Keratinocyte (primary cell): ENCODE results near the gene RNF34. TPM values are rescaled to one million over a fixed set of nuclear protein-coding genes. Genes with fewer than 3 reads are reported as not detected.

Experiments used
- DNase-seq: peaks from one replicate; pipeline ENCODE4 v3.0.0-alpha.2; 2011; ENCODE audit warnings: low read depth, missing footprints, low spot score
- FAIRE-seq: peaks from 2 replicates; lab custom pipeline; 2011; peaks lifted over from hg19 to GRCh38; lab: Jason Lieb, UNC
- H2AFZ ChIP-seq: 2 replicates; pipeline ENCODE4 v1.6.0; 2012; ENCODE audit warnings: low read length, control low read depth, inconsistent platforms; ENCODE audit not compliant: control insufficient read depth
- H3K27ac ChIP-seq: 2 replicates; pipeline ENCODE4 v1.5.1; 2011; ENCODE audit warnings: low read length; ENCODE audit not compliant: control insufficient read depth, insufficient read depth
- H3K27me3 ChIP-seq: 3 replicates; pipeline ENCODE4 v1.6.0; 2011; ENCODE audit warnings: low read length; ENCODE audit not compliant: control insufficient read depth, insufficient read depth; ENCODE audit errors: extremely low read depth
- H3K36me3 ChIP-seq, 2 experiments: 2 replicates in 1 of 2; 3 replicates in 1 of 2; pipeline ENCODE4 v1.5.1; 2011; ENCODE audit warnings: low read length in 2 of 2, mild to moderate bottlenecking in 1 of 2; ENCODE audit not compliant: control insufficient read depth in 2 of 2, insufficient read depth in 2 of 2; ENCODE audit errors: extremely low read depth in 1 of 2
- H3K4me1 ChIP-seq: 3 replicates; pipeline ENCODE4 v1.5.1; 2011; ENCODE audit warnings: low read length; ENCODE audit not compliant: control insufficient read depth, insufficient read depth; ENCODE audit errors: extremely low read depth
- H3K4me2 ChIP-seq: 3 replicates; pipeline ENCODE4 v1.6.0; 2011; ENCODE audit warnings: low read depth, low read length; ENCODE audit not compliant: control insufficient read depth, insufficient read depth; ENCODE audit errors: extremely low read depth
- H3K4me3 ChIP-seq, 3 experiments: fragments of 200-600 bp in 1 of 3; sonication (generic) in 1 of 3; 2 replicates in 2 of 3; 3 replicates in 1 of 3; pipeline ENCODE4 v1.5.1; 2011 to 2016; ENCODE audit warnings: low read length in 3 of 3, mild to moderate bottlenecking in 3 of 3, control low read depth in 2 of 3, inconsistent platforms in 1 of 3, low read depth in 1 of 3, mixed read lengths in 1 of 3, mixed run types in 1 of 3, moderate library complexity in 1 of 3; ENCODE audit not compliant: control insufficient read depth in 2 of 3, insufficient read depth in 2 of 3; ENCODE audit errors: extremely low read depth in 1 of 3
- H3K79me2 ChIP-seq: 2 replicates; pipeline ENCODE4 v1.6.0; 2012; ENCODE audit warnings: low read length; ENCODE audit not compliant: control insufficient read depth, insufficient read depth
- H3K9ac ChIP-seq: 3 replicates; pipeline ENCODE4 v1.6.0; 2011; ENCODE audit warnings: low read length; ENCODE audit not compliant: control insufficient read depth, insufficient read depth; ENCODE audit errors: extremely low read depth
- H3K9me1 ChIP-seq: 3 replicates; pipeline ENCODE4 v1.6.0; 2011; ENCODE audit warnings: low read length; ENCODE audit not compliant: control insufficient read depth, insufficient read depth; ENCODE audit errors: extremely low read depth
- H3K9me3 ChIP-seq: 2 replicates; pipeline ENCODE4 v1.5.1; 2012; ENCODE audit warnings: low read depth, low read length; ENCODE audit not compliant: control insufficient read depth
- H4K20me1 ChIP-seq: 3 replicates; pipeline ENCODE4 v1.6.0; 2011; ENCODE audit warnings: low read length; ENCODE audit not compliant: control insufficient read depth, insufficient read depth; ENCODE audit errors: extremely low read depth
- CTCF ChIP-seq, 3 experiments: IDR thresholded peaks in 1 of 3; conservative IDR thresholded peaks in 1 of 3; optimal IDR thresholded peaks in 1 of 3; 2 replicates in 2 of 3; 3 replicates in 1 of 3; pipeline versions ENCODE3 to v1.5.1; 2011; ENCODE audit warnings: low read length in 3 of 3, mild to moderate bottlenecking in 3 of 3, moderate library complexity in 2 of 3, control low read depth in 1 of 3, inconsistent platforms in 1 of 3; ENCODE audit not compliant: insufficient read depth in 2 of 3; ENCODE audit errors: extremely low read depth in 1 of 3
- EZH2 ChIP-seq: IDR thresholded peaks from one replicate; pipeline ENCODE4 v1.6.1; 2012; ENCODE audit warnings: inconsistent platforms, mild to moderate bottlenecking, low read length, moderate library complexity
- dilution Hi-C: fragments of 300-500 bp; cut with MboI; formaldehyde crosslinking; loops from one replicate; pipeline ENCODE4 v1.7.0; 2020; ENCODE audit warnings: low sequenced_read_pairs; ENCODE audit not compliant: extremely low pct_ligation_motif_present
- polyA plus RNA-seq, 5 experiments: library from polyadenylated mRNA; depleted of rRNA in 3 of 5; stranded (reverse) in 3 of 5; stranded (forward) in 1 of 5; unstranded in 1 of 5; fragments of >200 nt; gene quantifications; 1 replicate in 1 of 5; 2 replicates in 3 of 5; 3 replicates in 1 of 5; pipeline versions ENCODE4 v1.2.1 to v1.2.3, GENCODE V29; 2011 to 2012; ENCODE audit warnings: missing spikeins in 2 of 5, low read depth in 1 of 5, low replicate concordance in 1 of 5

The RNF34 gene
- polyA plus RNA-seq, 1 donor (not counting 4 experiments of a cell fraction or from before 2014, with no cell fraction given): 39.0 TPM

- FAIRE-seq: no peak
- H3K27me3 ChIP-seq: no peaks in the 10 kb centered on the region
- H2AFZ ChIP-seq: no peak overlapping the region
- H3K4me2 ChIP-seq: no peak overlapping the region
- H3K36me3 ChIP-seq: peaks cover 27 to 50% of the 10 kb centered on the region in 2 experiments
- no peaks in the 10 kb centered on the region for H3K9me3 ChIP-seq
- no peak overlapping the region for H3K4me3 ChIP-seq
- peaks cover 4% of the 10 kb centered on the region for H3K79me2 ChIP-seq
- dilution Hi-C loops: no loop called here
- no peaks in the 10 kb centered on the region for H3K4me1 ChIP-seq
- H3K27ac ChIP-seq: no peak overlapping the region
- DNase-seq: no peak
- TF ChIP-seq EZH2: no peak
- no peak for TF ChIP-seq CTCF (optimal IDR thresholded peaks at IDR 0.05 in 1 of 3, IDR thresholded peaks at IDR 0.05 in 1 of 3, conservative IDR thresholded peaks at IDR 0.05 in 1 of 3; ENCODE audit: extremely low read depth in 1 of 3, insufficient read depth in 2 of 3, low read length in 3 of 3)
- no peak overlapping the region for H3K9ac ChIP-seq
- no peaks in the 10 kb centered on the region for H3K9me1 ChIP-seq
- no peaks in the 10 kb centered on the region for H4K20me1 ChIP-seq
Measured at GRCh38 chr12:121423682-121424623, 24.0 kb downstream of the RNF34 start.

GRCh38 chr12:121424624-121424975 lies 24.7 kb downstream of the RNF34 start:
- H3K27me3 ChIP-seq: no peaks in the 10 kb centered on the region
- peaks cover 27 to 48% of the 10 kb centered on the region in 2 experiments for H3K36me3 ChIP-seq
- H3K4me1 ChIP-seq: no peaks in the 10 kb centered on the region
- dilution Hi-C loops: no loop called here
- TF ChIP-seq CTCF (optimal IDR thresholded peaks at IDR 0.05 in 1 of 3, IDR thresholded peaks at IDR 0.05 in 1 of 3, conservative IDR thresholded peaks at IDR 0.05 in 1 of 3; ENCODE audit: extremely low read depth in 1 of 3, insufficient read depth in 2 of 3, low read length in 3 of 3) (no peak), EZH2 (no peak)
- H3K4me3 ChIP-seq: no peak overlapping the region
- FAIRE-seq (no peak), DNase-seq (no peak)
- no peak overlapping the region for H3K9ac ChIP-seq
- H3K27ac ChIP-seq: no peak overlapping the region
- no peak overlapping the region for H3K4me2 ChIP-seq
- H3K9me1 ChIP-seq: no peaks in the 10 kb centered on the region
- no peaks in the 10 kb centered on the region for H3K9me3 ChIP-seq
- no peak overlapping the region for H2AFZ ChIP-seq
- no peaks in the 10 kb centered on the region for H4K20me1 ChIP-seq
- H3K79me2 ChIP-seq: no peaks in the 10 kb centered on the region
